Kidney (tissue), 14 donors: Measurements from ENCODE around the gene SCAPER. TPM values are rescaled to one million over a fixed set of nuclear protein-coding genes. Genes with fewer than 3 reads are reported as not detected.

Source experiments
- DNase-seq, 5 donors: peaks; one replicate each; pipeline ENCODE4 v3.0.0-alpha.2; 2013 to 2020
- FAIRE-seq: peaks from 2 replicates; lab custom pipeline; 2012; peaks lifted over from hg19 to GRCh38; lab: Jason Lieb, UNC
- H3K27ac ChIP-seq, 2 donors: one replicate each; pipeline ENCODE4 v1.7.0; 2013; ENCODE audit warnings: low read depth in 2 of 2, low read length in 2 of 2, inconsistent platforms in 1 of 2
- H3K27me3 ChIP-seq: one replicate; pipeline ENCODE4 v1.7.1; 2013; ENCODE audit warnings: low read length, inconsistent platforms; ENCODE audit not compliant: control insufficient read depth, insufficient read depth
- H3K36me3 ChIP-seq, 3 donors: one replicate each; pipeline versions ENCODE4 v1.7.0 to v1.7.1; 2013; ENCODE audit warnings: low read length in 3 of 3, control low read depth in 1 of 3, inconsistent platforms in 1 of 3; ENCODE audit not compliant: insufficient read depth in 3 of 3, control insufficient read depth in 2 of 3
- H3K4me1 ChIP-seq, 3 donors: one replicate each; pipeline versions ENCODE4 v1.7.0 to v1.7.1; 2013; ENCODE audit warnings: low read length in 3 of 3, inconsistent platforms in 1 of 3, low read depth in 1 of 3; ENCODE audit not compliant: control insufficient read depth in 2 of 3, insufficient read depth in 2 of 3
- H3K4me3 ChIP-seq, 3 donors: one replicate each; pipeline versions ENCODE4 v1.7.0 to v1.8.1; 2013; ENCODE audit warnings: low read length in 3 of 3, control low read depth in 1 of 3, inconsistent platforms in 1 of 3
- H3K9ac ChIP-seq, 3 donors: one replicate each; pipeline versions ENCODE4 v1.7.0 to v1.7.1; 2013; ENCODE audit warnings: low read length in 3 of 3, control low read depth in 1 of 3, inconsistent platforms in 1 of 3
- H3K9me3 ChIP-seq, 3 donors: one replicate each; pipeline versions ENCODE4 v1.7.0 to v1.7.1; 2013; ENCODE audit warnings: low read length in 3 of 3, control low read depth in 1 of 3, inconsistent platforms in 1 of 3; ENCODE audit not compliant: control insufficient read depth in 2 of 3, insufficient read depth in 1 of 3
- intact Hi-C: fragments of 100-400 bp; cut with DNase I; formaldehyde crosslinking; loops from one replicate; pipeline ENCODE4 v1.11.1; 2022
- polyA plus RNA-seq: library from polyadenylated mRNA; stranded (reverse); fragments of 350-450 nt; fragmentation: Illumina TruSeq; extraction: RNeasy Lipid Tissue Mini Kit (QIAGEN cat#74804); gene quantifications from one replicate; pipeline ENCODE4 v1.2.3, GENCODE V29; 2014; ENCODE audit warnings: low read depth, low replicate concordance; ENCODE audit not compliant: insufficient read depth
- total RNA-seq: library from RNA; stranded (reverse); fragmentation: NEBNext Ultra II Directional; extraction: Animal tissue kit (Norgen Biotek cat#: 25700); gene quantifications from one replicate; pipeline ENCODE4 v1.2.1, GENCODE V29; 2021
- TF ChIP-seq, protein P1 (sequence below): IDR thresholded peaks from 3 replicates; pipeline ENCODE4 v1.5.1; 2012; ENCODE audit warnings: mild to moderate bottlenecking, moderate library complexity, borderline replicate concordance; ENCODE audit not compliant: insufficient read depth; ENCODE audit errors: extremely low read depth
- donor health status: control.
- donor health status: control.
- donor health status: control.
- donor health status: control.
- donor health status: control.
- donor health status: DM: yes; HTN: yes; CAD: no.
- donor health status: Normal renal cell carcinoma (clear cell type).

The SCAPER gene
- total and polyA plus RNA-seq, 2 donors from 2014 or later, result 11.6 to 39.4 TPM

DNA sequence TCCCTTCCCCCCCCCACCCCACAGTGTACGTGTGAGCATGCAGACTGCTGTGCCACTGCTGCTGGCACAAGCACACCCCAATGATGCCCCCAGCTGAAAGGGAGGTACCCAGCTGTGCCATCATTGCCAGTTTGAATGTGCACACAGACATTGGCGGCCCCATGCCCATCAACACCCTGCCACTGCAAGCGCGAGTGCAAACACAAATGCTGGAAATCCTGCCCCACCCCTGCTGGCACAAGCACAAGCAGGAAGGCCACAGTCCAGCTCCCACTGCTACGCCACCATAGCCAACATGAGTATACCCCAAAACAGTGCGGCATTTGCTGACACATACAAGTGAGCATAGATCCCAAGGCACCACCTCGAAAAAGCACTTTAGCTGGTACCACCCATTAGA is 222.9 kb downstream of the SCAPER start:
- Histone ChIP-seq H3K4me1 (no peaks in the 10 kb centered on the region), H3K36me3 (no peaks in the 10 kb centered on the region), H3K9ac (no peak overlapping the region), H3K9me3 (no peaks in the 10 kb centered on the region), H3K27ac (no peak overlapping the region), H3K4me3 (no peak overlapping the region), H3K27me3 (no peaks in the 10 kb centered on the region)
- TF ChIP-seq, protein P1, sequence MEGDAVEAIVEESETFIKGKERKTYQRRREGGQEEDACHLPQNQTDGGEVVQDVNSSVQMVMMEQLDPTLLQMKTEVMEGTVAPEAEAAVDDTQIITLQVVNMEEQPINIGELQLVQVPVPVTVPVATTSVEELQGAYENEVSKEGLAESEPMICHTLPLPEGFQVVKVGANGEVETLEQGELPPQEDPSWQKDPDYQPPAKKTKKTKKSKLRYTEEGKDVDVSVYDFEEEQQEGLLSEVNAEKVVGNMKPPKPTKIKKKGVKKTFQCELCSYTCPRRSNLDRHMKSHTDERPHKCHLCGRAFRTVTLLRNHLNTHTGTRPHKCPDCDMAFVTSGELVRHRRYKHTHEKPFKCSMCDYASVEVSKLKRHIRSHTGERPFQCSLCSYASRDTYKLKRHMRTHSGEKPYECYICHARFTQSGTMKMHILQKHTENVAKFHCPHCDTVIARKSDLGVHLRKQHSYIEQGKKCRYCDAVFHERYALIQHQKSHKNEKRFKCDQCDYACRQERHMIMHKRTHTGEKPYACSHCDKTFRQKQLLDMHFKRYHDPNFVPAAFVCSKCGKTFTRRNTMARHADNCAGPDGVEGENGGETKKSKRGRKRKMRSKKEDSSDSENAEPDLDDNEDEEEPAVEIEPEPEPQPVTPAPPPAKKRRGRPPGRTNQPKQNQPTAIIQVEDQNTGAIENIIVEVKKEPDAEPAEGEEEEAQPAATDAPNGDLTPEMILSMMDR, result no peak
- FAIRE-seq (no peak), DNase-seq (peak in 1 of 5 donors; percentile 68)
- intact Hi-C loops, result no loop called here

GRCh38 chr15:76678766-76679165 is 226.4 kb downstream of the SCAPER start:
- Histone ChIP-seq H3K36me3 (no peaks in the 10 kb centered on the region), H3K27me3 (no peaks in the 10 kb centered on the region), H3K9ac (no peak overlapping the region), H3K4me1 (no peaks in the 10 kb centered on the region), H3K27ac (no peak overlapping the region), H3K9me3 (no peaks in the 10 kb centered on the region), H3K4me3 (no peak overlapping the region)
- TF ChIP-seq, protein P1, result no peak
- intact Hi-C loops, result no loop called here
- peak in 2 of 5 donors; percentile 26 to 31 for DNase-seq
- FAIRE-seq, result no peak

GRCh38 chr15:76674883-76675282 is 230.3 kb downstream of the SCAPER start:
- no peak for DNase-seq
- intact Hi-C loops, result no loop called here
- H3K4me3 ChIP-seq, result no peak overlapping the region
- H3K4me1 ChIP-seq, result no peaks in the 10 kb centered on the region
- TF ChIP-seq, protein P1, result no peak
- no peak overlapping the region for H3K27ac ChIP-seq
- FAIRE-seq, result no peak
- H3K9me3 ChIP-seq, result no peaks in the 10 kb centered on the region
- H3K9ac ChIP-seq, result no peak overlapping the region
- no peaks in the 10 kb centered on the region for H3K36me3 ChIP-seq
- no peaks in the 10 kb centered on the region for H3K27me3 ChIP-seq
